H1 (cell line): ENCODE data around the gene MAP3K14. TPM values are rescaled to one million over a fixed set of nuclear protein-coding genes. Genes with fewer than 3 reads are reported as not detected.

Source experiments
- CTCF ChIA-PET: fragments of 300-600 bp; sonication (Branson Sonifier 250); formaldehyde crosslinking; loops from one replicate; lab custom pipeline; 2021; ENCODE audit not compliant: partially characterized antibody; lab: Charles Lee
- POLR2A ChIA-PET: fragments of 300-600 bp; sonication (Branson Sonifier 250); formaldehyde crosslinking; loops from one replicate; lab custom pipeline; 2021; ENCODE audit warnings: inconsistent platforms; ENCODE audit not compliant: partially characterized antibody; lab: Charles Lee
- DNase-seq, 2 experiments: peaks; one replicate each; pipeline versions ENCODE4 v3.0.0 to v3.0.0-alpha.2; 2010 to 2022; ENCODE audit warnings: low spot score in 2 of 2, low read depth in 1 of 2, mixed read lengths in 1 of 2
- FAIRE-seq: peaks from 2 replicates; lab custom pipeline; 2011; peaks lifted over from hg19 to GRCh38; lab: Jason Lieb, UNC
- H2AFZ ChIP-seq: 2 replicates; pipeline ENCODE4 v1.8.1; 2012; ENCODE audit warnings: low read length, inconsistent platforms
- H2AK5ac ChIP-seq: 2 replicates; pipeline ENCODE4 v1.6.1; 2013; ENCODE audit warnings: low read depth, low read length
- H2BK120ac ChIP-seq: replicated peaks from 2 replicates; pipeline ENCODE3; 2013; ENCODE audit warnings: low read depth, low read length, inconsistent platforms
- H2BK12ac ChIP-seq: 2 replicates; pipeline ENCODE4 v1.6.1; 2013; ENCODE audit warnings: low read depth, low read length
- H2BK15ac ChIP-seq: 2 replicates; pipeline ENCODE4 v1.6.1; 2013; ENCODE audit warnings: low read length
- H2BK20ac ChIP-seq: 2 replicates; pipeline ENCODE4 v1.6.1; 2013; ENCODE audit warnings: low read length
- H2BK5ac ChIP-seq: 2 replicates; pipeline ENCODE4 v1.6.1; 2013; ENCODE audit warnings: low read depth, low read length
- H3K14ac ChIP-seq: 2 replicates; pipeline ENCODE4 v1.6.1; 2013; ENCODE audit warnings: inconsistent platforms; ENCODE audit not compliant: insufficient read length
- H3K18ac ChIP-seq: 2 replicates; pipeline ENCODE4 v1.6.1; 2013; ENCODE audit warnings: low read length; ENCODE audit errors: extremely low read depth
- H3K23ac ChIP-seq: 2 replicates; pipeline ENCODE4 v1.6.1; 2013; ENCODE audit warnings: inconsistent platforms; ENCODE audit not compliant: insufficient read length
- H3K23me2 ChIP-seq: 2 replicates; pipeline ENCODE4 v1.6.1; 2013; ENCODE audit warnings: low read depth, low read length
- H3K27ac ChIP-seq: 2 replicates; pipeline ENCODE4 v1.6.1; 2011; ENCODE audit warnings: low read depth, low read length, inconsistent platforms
- H3K27me3 ChIP-seq, 4 experiments: replicated peaks in 1 of 4; 1 replicate in 1 of 4; 2 replicates in 3 of 4; pipeline versions ENCODE4 v1.6.1 to v1.8.1; 2011 to 2013; ENCODE audit warnings: low read length in 3 of 4, mild to moderate bottlenecking in 3 of 4, inconsistent platforms in 2 of 4, mixed read lengths in 2 of 4, moderate library complexity in 1 of 4; ENCODE audit not compliant: control insufficient read depth in 3 of 4, insufficient read depth in 3 of 4; ENCODE audit errors: extremely low read depth in 1 of 4
- H3K36me3 ChIP-seq, 4 experiments: 2 replicates each; pipeline versions ENCODE4 v1.6.1 to v1.8.1; 2011 to 2013; ENCODE audit warnings: mild to moderate bottlenecking in 4 of 4, low read length in 3 of 4, moderate library complexity in 2 of 4, control low read depth in 1 of 4, inconsistent platforms in 1 of 4; ENCODE audit not compliant: insufficient read depth in 4 of 4, control insufficient read depth in 2 of 4
- H3K4ac ChIP-seq: replicated peaks from 2 replicates; pipeline ENCODE3; 2013; ENCODE audit warnings: low read length, low read depth, mixed read lengths, inconsistent platforms; ENCODE audit not compliant: insufficient read length
- H3K4me1 ChIP-seq, 4 experiments: replicated peaks in 1 of 4; 1 replicate in 1 of 4; 2 replicates in 3 of 4; pipeline versions ENCODE4 v1.6.1 to v1.8.1; 2011 to 2013; ENCODE audit warnings: low read length in 3 of 4, inconsistent platforms in 2 of 4, mixed read lengths in 1 of 4; ENCODE audit not compliant: insufficient read depth in 4 of 4, control insufficient read depth in 3 of 4
- H3K4me2 ChIP-seq, 2 experiments: 2 replicates each; pipeline versions ENCODE4 v1.6.1 to v1.8.1; 2011 to 2013; ENCODE audit warnings: low read depth in 2 of 2, low read length in 2 of 2, control low read depth in 1 of 2, inconsistent platforms in 1 of 2, mild to moderate bottlenecking in 1 of 2; ENCODE audit not compliant: insufficient read depth in 1 of 2
- H3K4me3 ChIP-seq, 4 experiments: fragments of 200-600, 300-600 bp in 1 of 4; sonication (generic), shearing (Covaris generic), sonication (Bioruptor Twin) in 1 of 4; 2 replicates each; pipeline versions ENCODE4 v1.5.1 to v1.8.1; 2011 to 2016; ENCODE audit warnings: low read length in 4 of 4, low read depth in 3 of 4, control low read depth in 2 of 4, inconsistent platforms in 2 of 4, mild to moderate bottlenecking in 2 of 4, mixed read lengths in 1 of 4, moderate library complexity in 1 of 4; ENCODE audit not compliant: insufficient read depth in 2 of 4; ENCODE audit errors: extremely low read depth in 1 of 4
- H3K56ac ChIP-seq: replicated peaks from 2 replicates; pipeline ENCODE3; 2013; ENCODE audit warnings: low read depth, mild to moderate bottlenecking, mixed read lengths, low read length, inconsistent platforms; ENCODE audit not compliant: insufficient read length
- H3K79me1 ChIP-seq: 2 replicates; pipeline ENCODE4 v1.6.1; 2013; ENCODE audit warnings: low read depth, low read length, control low read depth
- H3K79me2 ChIP-seq, 2 experiments: 2 replicates each; pipeline versions ENCODE4 v1.6.1 to v1.8.1; 2012 to 2013; ENCODE audit warnings: low read length in 2 of 2, mild to moderate bottlenecking in 2 of 2, inconsistent platforms in 1 of 2; ENCODE audit not compliant: insufficient read depth in 2 of 2, control insufficient read depth in 1 of 2
- H3K9ac ChIP-seq, 4 experiments: replicated peaks in 1 of 4; 1 replicate in 1 of 4; 2 replicates in 3 of 4; pipeline versions ENCODE4 v1.6.1 to v1.8.1; 2011 to 2013; ENCODE audit warnings: low read depth in 3 of 4, low read length in 3 of 4, control low read depth in 2 of 4, mild to moderate bottlenecking in 2 of 4, moderate library complexity in 2 of 4, inconsistent platforms in 1 of 4; ENCODE audit errors: extremely low read depth in 1 of 4
- H3K9me3 ChIP-seq, 2 experiments: 2 replicates each; pipeline versions ENCODE4 v1.6.1 to v1.8.1; 2012 to 2013; ENCODE audit warnings: mild to moderate bottlenecking in 2 of 2, moderate library complexity in 2 of 2, control low read depth in 1 of 2, inconsistent platforms in 1 of 2, low read depth in 1 of 2, low read length in 1 of 2, mixed read lengths in 1 of 2; ENCODE audit not compliant: insufficient read depth in 2 of 2
- H4K20me1 ChIP-seq, 2 experiments: replicated peaks in 1 of 2; 2 replicates each; pipeline versions ENCODE3 to v1.8.1; 2011 to 2013; ENCODE audit warnings: inconsistent platforms in 2 of 2, low read length in 2 of 2, mild to moderate bottlenecking in 1 of 2; ENCODE audit not compliant: insufficient read depth in 2 of 2, control insufficient read depth in 1 of 2
- H4K5ac ChIP-seq: 2 replicates; pipeline ENCODE4 v1.6.1; 2013; ENCODE audit warnings: low read length, low read depth, mixed read lengths, inconsistent platforms; ENCODE audit not compliant: insufficient read length
- H4K8ac ChIP-seq: 2 replicates; pipeline ENCODE4 v1.8.0; 2013; ENCODE audit warnings: mild to moderate bottlenecking, moderate library complexity, low read length, inconsistent platforms; ENCODE audit not compliant: insufficient read depth; ENCODE audit errors: extremely low read depth
- H4K91ac ChIP-seq: replicated peaks from 2 replicates; pipeline ENCODE3; 2013; ENCODE audit warnings: low read length, mixed read lengths, inconsistent platforms; ENCODE audit not compliant: insufficient read length
- CTBP2 ChIP-seq: IDR thresholded peaks from 2 replicates; pipeline ENCODE4 v1.7.0; 2011; ENCODE audit warnings: borderline replicate concordance, mild to moderate bottlenecking, moderate library complexity, mixed read lengths, low read length; ENCODE audit not compliant: insufficient read depth, insufficient read length
- E2F6 ChIP-seq: IDR thresholded peaks from 2 replicates; pipeline ENCODE4 v1.6.1; 2012; ENCODE audit warnings: inconsistent platforms
- JUND ChIP-seq: IDR thresholded peaks from 2 replicates; pipeline ENCODE4 v1.6.1; 2011; ENCODE audit warnings: mild to moderate bottlenecking, improper control_type of control experiment, low read length
- MAFK ChIP-seq: IDR thresholded peaks from 2 replicates; pipeline ENCODE4 v1.6.1; 2012; ENCODE audit warnings: low read depth, mild to moderate bottlenecking, improper control_type of control experiment, low read length
- POU5F1 ChIP-seq: IDR thresholded peaks from 2 replicates; pipeline ENCODE4 v1.6.1; 2011; ENCODE audit warnings: low read depth, mild to moderate bottlenecking, low read length, moderate library complexity
- RFX5 ChIP-seq: IDR thresholded peaks from 2 replicates; pipeline ENCODE4 v1.6.1; 2011; ENCODE audit warnings: low read depth, low read length, improper control_type of control experiment, borderline replicate concordance
- RXRA ChIP-seq: IDR thresholded peaks from 2 replicates; pipeline ENCODE4 v1.6.1; 2011; ENCODE audit warnings: low read depth, mild to moderate bottlenecking, low read length, moderate library complexity; ENCODE audit not compliant: insufficient read depth
- WGBS, 2 experiments: shearing (Covaris generic) in 1 of 2; methylation state at CpG; one replicate each; pipeline versions ENCODE4 v1.1.6 to v1.1.7; 2013 to 2015; ENCODE audit warnings: low lambda C conversion rate in 2 of 2, mixed read lengths in 2 of 2, inconsistent platforms in 1 of 2, low coverage in 1 of 2, missing lambda C conversion rate in 1 of 2; ENCODE audit not compliant: insufficient replicate concordance in 2 of 2, insufficient coverage in 1 of 2, insufficient read length in 1 of 2; ENCODE audit errors: extremely low coverage in 1 of 2, missing lambda C conversion rate in 1 of 2; 5-methylcytosine and 5-hydroxymethylcytosine counted together
- polyA plus RNA-seq, 7 experiments: library from polyadenylated mRNA; depleted of rRNA in 3 of 7; stranded (reverse) in 5 of 7; unstranded in 2 of 7; fragments of >200 nt in 5 of 7; fragments of 200-250 nt in 2 of 7; gene quantifications; 1 replicate in 5 of 7; 2 replicates in 1 of 7; 4 replicates in 1 of 7; pipeline versions ENCODE4 v1.2.1 to v1.2.3, GENCODE V29; 2011 to 2013; ENCODE audit warnings: missing spikeins in 2 of 7, mixed read lengths in 2 of 7
- total RNA-seq: library from RNA; stranded (reverse); fragmentation: NEBNext Ultra II Directional; extraction: Animal tissue kit (Norgen Biotek cat#: 25700); gene quantifications from 2 replicates; pipeline ENCODE4 v1.2.1, GENCODE V29; 2021
- TF ChIP-seq, protein P1 (sequence below): IDR thresholded peaks from 2 replicates; pipeline ENCODE4 v1.6.1; 2011; ENCODE audit warnings: low read length, improper control_type of control experiment

The MAP3K14 gene
- total and polyA plus RNA-seq, 2 of the 8 experiments (the other 6 are each of a cell fraction or from before 2014, with no cell fraction given) = 5.2 to 6.1 TPM

DNA sequence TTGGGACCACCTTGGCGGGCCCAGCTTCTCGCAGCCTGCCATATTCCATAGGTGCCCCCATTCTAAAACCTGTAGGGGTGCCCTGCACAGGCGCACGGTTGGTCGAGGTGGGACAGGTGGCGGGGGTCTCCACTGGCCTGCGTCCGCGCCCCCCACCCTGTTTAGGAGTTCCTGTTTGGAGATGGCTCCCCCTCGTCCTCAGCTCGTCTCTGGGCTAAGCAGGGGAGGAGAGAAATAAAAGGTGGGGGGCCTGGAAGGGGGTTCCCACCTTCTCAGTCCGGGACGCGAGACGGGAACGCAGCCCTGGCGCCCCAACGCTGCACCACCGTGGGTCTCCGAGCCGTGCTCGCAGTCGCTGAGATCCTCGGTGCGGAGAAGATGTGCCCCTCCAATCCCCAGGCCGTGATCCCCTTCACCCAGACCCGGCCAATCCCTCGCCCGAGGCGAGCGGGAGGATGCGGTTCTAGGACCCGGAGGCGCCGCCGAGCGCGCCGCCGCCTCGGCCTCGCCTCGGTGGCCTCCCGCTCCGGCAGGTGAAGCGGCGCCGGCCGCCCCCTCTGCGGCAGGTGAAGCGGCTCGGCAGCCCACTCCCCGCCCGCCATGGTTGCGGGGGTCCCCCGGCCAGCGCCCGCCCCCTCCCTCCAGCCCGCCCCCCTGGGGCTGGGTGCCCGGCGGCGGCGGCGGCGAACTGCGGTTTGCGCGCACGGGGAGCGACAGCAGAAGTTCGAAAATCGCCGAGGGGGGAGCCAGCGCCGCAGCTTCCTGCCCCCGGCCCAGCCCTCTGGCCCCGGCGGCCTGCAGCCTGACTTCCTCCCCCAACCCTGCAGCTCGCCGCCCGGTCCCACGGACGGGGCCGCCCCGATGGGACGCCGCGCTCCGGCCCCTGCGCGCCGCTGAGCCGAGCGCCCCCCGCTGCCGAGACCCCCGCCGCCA is 95.5 kb downstream of the MAP3K14 start, which contains the start of gene FMNL1:
Gene FMNL1 (plus strand): TSS at position 805 of the 933 bp plus-strand sequence. CDS start 240 bp downstream, outside the sequence.
- ChIA-PET CTCF (interaction anchor here (0.7 to 9.3 kb wide), 21 partner anchors 12 to 206 kb away, joined by 3 to 282 read pairs (median 10); partner anchors contain the start of genes ACBD4 and HEXIM1), POLR2A (interaction anchor here (0.9 to 6.5 kb wide), 9 partner anchors 12 to 72 kb away, joined by 3 to 54 read pairs (median 3); partner anchors contain the start of genes HEXIM1 and HEXIM2)
- H4K5ac ChIP-seq = no peak within 1 kb of the TSS
- peak within 1 kb of the TSS; percentile 76 for H4K8ac ChIP-seq
- H2BK12ac ChIP-seq = no peak within 1 kb of the TSS
- H3K36me3 ChIP-seq = no peaks in the 10 kb centered on the region
- H3K18ac ChIP-seq = peak within 1 kb of the TSS; percentile 22; the same call in 1 of the 2 replicates
- H3K79me2 ChIP-seq = no peaks in the 10 kb centered on the region
- no peak for FAIRE-seq
- peak within 1 kb of the TSS; percentile 79; the same call in 1 of the 2 replicates for H2AFZ ChIP-seq
- H2BK5ac ChIP-seq = no peak within 1 kb of the TSS
- H3K9me3 ChIP-seq = no peaks in the 10 kb centered on the region
- H4K20me1 ChIP-seq = no peaks in the 10 kb centered on the region
- peaks cover 7% of the 10 kb centered on the region; the same call in 1 of the 2 replicates for H3K23me2 ChIP-seq
- H4K91ac ChIP-seq = no peak within 1 kb of the TSS
- peaks cover 0 to 16% (median 8%) of the 10 kb centered on the region in 4 experiments; a peak in 5 of 7 replicates for H3K4me1 ChIP-seq
- H3K4ac ChIP-seq = no peak within 1 kb of the TSS
- peak within 1 kb of the TSS; percentile 54 to 98 for H3K4me2 ChIP-seq
- H3K79me1 ChIP-seq = no peaks in the 10 kb centered on the region
- peaks cover 15 to 45% (median 36%) of the 10 kb centered on the region in 4 experiments for H3K27me3 ChIP-seq
- peak within 1 kb of the TSS; percentile 37 to 85 (median 60) for H3K4me3 ChIP-seq
- no peak within 1 kb of the TSS for H3K9ac ChIP-seq
- no peak within 1 kb of the TSS for H2BK15ac ChIP-seq
- no peak within 1 kb of the TSS for H3K23ac ChIP-seq
- H2BK120ac ChIP-seq = no peak within 1 kb of the TSS
- no peak within 1 kb of the TSS for H2AK5ac ChIP-seq
- no peak within 1 kb of the TSS for H3K27ac ChIP-seq
- peak in 1 of 2 experiments; percentile 77 for DNase-seq
- no peak within 1 kb of the TSS for H2BK20ac ChIP-seq
- H3K56ac ChIP-seq = no peak within 1 kb of the TSS
- 15% methylated on average over 16 of the region's 98 CpGs; no CpG with 5 or more reads in 1 of the 2 experiments for WGBS, 2 experiments
- no peak within 1 kb of the TSS for H3K14ac ChIP-seq
- no peak for TF ChIP-seq JUND
- no peak for TF ChIP-seq RFX5
- no peak for TF ChIP-seq RXRA
- TF ChIP-seq CTBP2 = no peak
- TF ChIP-seq, protein P1, sequence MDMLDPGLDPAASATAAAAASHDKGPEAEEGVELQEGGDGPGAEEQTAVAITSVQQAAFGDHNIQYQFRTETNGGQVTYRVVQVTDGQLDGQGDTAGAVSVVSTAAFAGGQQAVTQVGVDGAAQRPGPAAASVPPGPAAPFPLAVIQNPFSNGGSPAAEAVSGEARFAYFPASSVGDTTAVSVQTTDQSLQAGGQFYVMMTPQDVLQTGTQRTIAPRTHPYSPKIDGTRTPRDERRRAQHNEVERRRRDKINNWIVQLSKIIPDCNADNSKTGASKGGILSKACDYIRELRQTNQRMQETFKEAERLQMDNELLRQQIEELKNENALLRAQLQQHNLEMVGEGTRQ = no peak
- no peak for TF ChIP-seq POU5F1
- no peak for TF ChIP-seq E2F6
- TF ChIP-seq MAFK = no peak
